GM23338 (cell line): Measurements from ENCODE around the gene TBC1D10B. TPM values are rescaled to one million over a fixed set of nuclear protein-coding genes. Genes with fewer than 3 reads are reported as not detected.

Source experiments
- ATAC-seq: fragments of 200-7000 bp; cut with Tn5 transposase; 3 replicates; pipeline ENCODE4 v1.9.1; 2020
- DNase-seq: peaks from one replicate; pipeline ENCODE4 v3.0.0-alpha.2; 2015; ENCODE audit warnings: low spot score
- H2AFZ ChIP-seq: fragments of 200-600 bp; sonication (generic); 2 replicates; pipeline ENCODE4 v1.8.0; 2016; ENCODE audit warnings: antibody characterized with exemption, mild to moderate bottlenecking, moderate library complexity
- H3F3A ChIP-seq: fragments of 200-600 bp; sonication (generic); replicated peaks from 2 replicates; pipeline ENCODE4 v1.8.0; 2017; ENCODE audit warnings: antibody characterized with exemption, mixed run types, low read depth
- H3K27ac ChIP-seq: fragments of 200-600 bp; sonication (generic); 2 replicates; pipeline ENCODE4 v1.6.1; 2016; ENCODE audit warnings: low read depth
- H3K27me3 ChIP-seq: fragments of 200-600 bp; sonication (generic); 2 replicates; pipeline ENCODE4 v1.8.0; 2016; ENCODE audit warnings: mild to moderate bottlenecking, mixed run types, moderate library complexity; ENCODE audit not compliant: insufficient read depth
- H3K36me3 ChIP-seq: fragments of 200-600 bp; sonication (generic); 2 replicates; pipeline ENCODE4 v1.8.0; 2016; ENCODE audit warnings: mild to moderate bottlenecking; ENCODE audit not compliant: insufficient read depth
- H3K4me1 ChIP-seq: fragments of 200-600 bp; sonication (generic); 2 replicates; pipeline ENCODE4 v1.8.0; 2016; ENCODE audit warnings: mild to moderate bottlenecking, moderate library complexity; ENCODE audit not compliant: insufficient read depth
- H3K4me2 ChIP-seq: fragments of 200-600 bp; sonication (generic); 2 replicates; pipeline ENCODE4 v1.7.1; 2017; ENCODE audit warnings: mixed run types
- H3K4me3 ChIP-seq: fragments of 200-600 bp; sonication (generic); 2 replicates; pipeline ENCODE4 v1.6.1; 2016; ENCODE audit warnings: mixed run types
- H3K79me2 ChIP-seq: fragments of 200-600 bp; sonication (generic); replicated peaks from 2 replicates; pipeline ENCODE4 v1.8.0; 2017; ENCODE audit warnings: mild to moderate bottlenecking; ENCODE audit not compliant: insufficient read depth
- H3K9me2 ChIP-seq: fragments of 200-600 bp; sonication (generic); 2 replicates; pipeline ENCODE4 v1.8.0; 2017; ENCODE audit not compliant: insufficient read depth
- H4K20me1 ChIP-seq: fragments of 200-600 bp; sonication (generic); replicated peaks from 2 replicates; pipeline ENCODE4 v1.8.0; 2017; ENCODE audit warnings: mild to moderate bottlenecking; ENCODE audit not compliant: insufficient read depth
- H3K27ac Mint-ChIP-seq: 2 replicates; pipeline ENCODE4 v1.8.0; 2020; ENCODE audit warnings: inconsistent platforms, mild to moderate bottlenecking, moderate library complexity, mixed read lengths
- H3K27me3 Mint-ChIP-seq: 3 replicates; pipeline ENCODE4 v1.8.0; 2022; ENCODE audit warnings: low read depth, mild to moderate bottlenecking, moderate library complexity, mixed read lengths, inconsistent platforms; ENCODE audit not compliant: insufficient read depth, poor library complexity
- H3K36me3 Mint-ChIP-seq: 3 replicates; pipeline ENCODE4 v1.8.0; 2021; ENCODE audit warnings: low read depth, mild to moderate bottlenecking, inconsistent platforms, moderate library complexity, mixed read lengths
- H3K4me1 Mint-ChIP-seq: 3 replicates; pipeline ENCODE4 v1.8.0; 2020; ENCODE audit warnings: mild to moderate bottlenecking, inconsistent platforms, mixed read lengths
- H3K4me3 Mint-ChIP-seq: 3 replicates; pipeline ENCODE4 v1.8.0; 2021; ENCODE audit warnings: moderate library complexity, mild to moderate bottlenecking, inconsistent platforms, mixed read lengths
- H3K9me3 Mint-ChIP-seq: 3 replicates; pipeline ENCODE4 v1.8.0; 2020; ENCODE audit warnings: moderate library complexity, mild to moderate bottlenecking, inconsistent platforms, mixed read lengths
- CREB1 ChIP-seq: fragments of 250-450 bp; sonication (Bioruptor Pico); IDR thresholded peaks from 2 replicates; pipeline ENCODE4 v1.5.0; 2020; ENCODE audit warnings: low read depth, mild to moderate bottlenecking, moderate library complexity
- JUNB ChIP-seq: IDR thresholded peaks from one replicate; pipeline ENCODE4 v1.6.1; 2016; ENCODE audit warnings: antibody characterized with exemption; ENCODE audit not compliant: unreplicated experiment
- NANOG ChIP-seq: IDR thresholded peaks from 2 replicates; pipeline ENCODE4 v1.6.1; 2016; ENCODE audit warnings: antibody characterized with exemption, borderline replicate concordance
- STAT1 ChIP-seq: IDR thresholded peaks from one replicate; pipeline ENCODE4 v1.6.1; 2016; ENCODE audit warnings: antibody characterized with exemption; ENCODE audit not compliant: unreplicated experiment
- ZNF114 ChIP-seq: fragments of 250-450 bp; sonication (Bioruptor Pico); IDR thresholded peaks from 2 replicates; pipeline ENCODE4 v1.5.0; 2020; ENCODE audit warnings: mild to moderate bottlenecking, moderate library complexity
- polyA plus RNA-seq: library from polyadenylated mRNA; unstranded; fragments of >200 nt; fragmentation: Nextera tagmentation; extraction: Ambion mirVana; gene quantifications from 2 replicates; pipeline ENCODE4 v1.2.1, GENCODE V29; 2016
- total RNA-seq: library from RNA; depleted of rRNA; stranded (reverse); fragments of >200 nt; shearing (Covaris generic); gene quantifications from 2 replicates; pipeline ENCODE4 v1.2.3, GENCODE V29; 2014
- TF ChIP-seq, protein P1 (sequence below), 2 experiments: fragments of 200-600 bp in 1 of 2; sonication (generic) in 1 of 2; conservative IDR thresholded peaks; 2 replicates each; pipeline versions ENCODE4 v1.5.1 to v1.6.1; 2016 to 2017; ENCODE audit warnings: antibody characterized with exemption in 2 of 2, low read depth in 2 of 2, mild to moderate bottlenecking in 2 of 2, moderate library complexity in 1 of 2
- TF ChIP-seq, protein P2 (sequence below): fragments of 250-450 bp; sonication (Bioruptor Pico); IDR thresholded peaks from 2 replicates; pipeline ENCODE4 v1.5.0; 2020; ENCODE audit warnings: mild to moderate bottlenecking, moderate library complexity
- TF ChIP-seq, protein P3 (sequence below): IDR thresholded peaks from 2 replicates; pipeline ENCODE4 v1.6.1; 2016; ENCODE audit warnings: antibody characterized with exemption

Gene TBC1D10B
- total and polyA plus RNA-seq, 2 experiments from 2014 or later, result 13.3 to 30.8 TPM

DNA sequence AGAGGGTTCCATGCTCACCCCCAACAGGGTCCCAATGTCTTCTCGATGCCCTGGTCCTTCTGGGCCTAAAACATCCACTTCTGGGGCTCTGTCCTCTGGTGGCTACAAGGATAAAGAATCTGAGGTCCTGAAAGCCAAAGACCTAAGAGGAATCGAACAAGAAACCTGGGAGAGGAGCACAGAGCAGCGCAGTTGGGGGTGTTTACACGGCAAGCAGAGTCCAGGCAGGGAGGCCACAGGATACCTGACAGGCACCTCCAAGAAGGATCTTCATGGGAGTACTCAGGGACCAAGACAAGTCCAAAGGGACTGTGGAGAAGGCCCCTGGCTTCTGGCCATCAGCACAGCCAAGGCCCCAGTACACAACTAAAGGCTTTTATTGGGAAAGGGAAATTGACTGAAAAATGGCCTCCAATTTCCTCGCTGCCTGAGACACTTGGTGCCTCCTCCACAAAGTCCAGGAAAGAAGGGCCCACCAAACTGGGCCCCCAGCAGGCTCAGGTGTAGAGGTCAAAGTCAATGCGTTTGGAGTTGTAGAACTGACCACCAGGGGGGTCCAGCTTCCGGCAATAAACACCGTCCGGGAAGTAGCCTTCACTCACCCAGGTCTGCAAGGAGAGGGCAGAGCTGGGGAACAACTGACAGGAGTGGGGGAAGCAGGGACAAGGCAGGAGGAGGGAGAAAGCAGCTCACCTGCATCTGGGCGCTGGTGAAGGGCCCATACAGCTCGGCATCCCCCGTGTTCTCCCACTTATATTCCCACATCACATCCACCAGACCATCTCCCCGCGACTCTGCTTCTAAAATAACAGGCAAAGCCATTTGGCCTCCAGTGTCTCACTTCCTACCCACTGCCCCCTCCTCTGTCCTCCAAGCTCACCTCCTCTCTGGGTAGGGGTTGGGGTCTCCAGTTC is 17.5 kb downstream of the TBC1D10B start:
- Histone ChIP-seq H3K27me3 (no peaks in the 10 kb centered on the region), H3K9me2 (no peaks in the 10 kb centered on the region), H3K79me2 (peaks cover 16% of the 10 kb centered on the region), H3K4me1 (peaks cover 3% of the 10 kb centered on the region; the same call in 1 of the 2 replicates), H3K27ac (no peak overlapping the region), H2AFZ (no peak overlapping the region), H3K4me3 (no peak overlapping the region), H3F3A (0 out of 2 replicates have a peak, but pooled peaks cover 12% of the 10 kb centered on the region), H3K36me3 (peaks cover 7% of the 10 kb centered on the region; the same call in 1 of the 2 replicates), H4K20me1 (no peaks in the 10 kb centered on the region), H3K4me2 (no peak overlapping the region)
- Mint-ChIP-seq H3K27me3 (peaks cover 18% of the 10 kb centered on the region), H3K4me1 (peaks cover 21% of the 10 kb centered on the region), H3K4me3 (peak overlapping the region; percentile 62; the same call in 2 of the 3 replicates), H3K36me3 (peaks cover 58% of the 10 kb centered on the region), H3K9me3 (peaks cover 4% of the 10 kb centered on the region; the same call in 2 of the 3 replicates), H3K27ac (no peak overlapping the region)
- no peak for TF ChIP-seq NANOG
- TF ChIP-seq, protein P1, sequence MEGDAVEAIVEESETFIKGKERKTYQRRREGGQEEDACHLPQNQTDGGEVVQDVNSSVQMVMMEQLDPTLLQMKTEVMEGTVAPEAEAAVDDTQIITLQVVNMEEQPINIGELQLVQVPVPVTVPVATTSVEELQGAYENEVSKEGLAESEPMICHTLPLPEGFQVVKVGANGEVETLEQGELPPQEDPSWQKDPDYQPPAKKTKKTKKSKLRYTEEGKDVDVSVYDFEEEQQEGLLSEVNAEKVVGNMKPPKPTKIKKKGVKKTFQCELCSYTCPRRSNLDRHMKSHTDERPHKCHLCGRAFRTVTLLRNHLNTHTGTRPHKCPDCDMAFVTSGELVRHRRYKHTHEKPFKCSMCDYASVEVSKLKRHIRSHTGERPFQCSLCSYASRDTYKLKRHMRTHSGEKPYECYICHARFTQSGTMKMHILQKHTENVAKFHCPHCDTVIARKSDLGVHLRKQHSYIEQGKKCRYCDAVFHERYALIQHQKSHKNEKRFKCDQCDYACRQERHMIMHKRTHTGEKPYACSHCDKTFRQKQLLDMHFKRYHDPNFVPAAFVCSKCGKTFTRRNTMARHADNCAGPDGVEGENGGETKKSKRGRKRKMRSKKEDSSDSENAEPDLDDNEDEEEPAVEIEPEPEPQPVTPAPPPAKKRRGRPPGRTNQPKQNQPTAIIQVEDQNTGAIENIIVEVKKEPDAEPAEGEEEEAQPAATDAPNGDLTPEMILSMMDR (conservative IDR thresholded peaks at IDR 0.05; ENCODE audit: low read depth in 2 of 2), result peak; percentile 25 to 30; a peak in 2 of 4 replicates
- ATAC-seq (no peak), DNase-seq (peak; percentile 41)

- Histone ChIP-seq H3K27ac (no peak overlapping the region), H4K20me1 (no peaks in the 10 kb centered on the region), H3K4me2 (no peak overlapping the region), H3K4me1 (peaks cover 3% of the 10 kb centered on the region; the same call in 1 of the 2 replicates), H2AFZ (no peak overlapping the region), H3K79me2 (peaks cover 16% of the 10 kb centered on the region), H3K9me2 (no peaks in the 10 kb centered on the region), H3F3A (0 out of 2 replicates have a peak, but pooled peaks cover 12% of the 10 kb centered on the region), H3K27me3 (no peaks in the 10 kb centered on the region), H3K36me3 (peaks cover 7% of the 10 kb centered on the region; the same call in 1 of the 2 replicates), H3K4me3 (no peak overlapping the region)
- H3K27ac Mint-ChIP-seq, result no peak overlapping the region
- H3K4me3 Mint-ChIP-seq, result no peak overlapping the region; the same call in 2 of the 3 replicates
- peaks cover 12% of the 10 kb centered on the region for H3K4me1 Mint-ChIP-seq
- H3K27me3 Mint-ChIP-seq, result peaks cover 18% of the 10 kb centered on the region
- peaks cover 53% of the 10 kb centered on the region for H3K36me3 Mint-ChIP-seq
- no peak for DNase-seq
- ATAC-seq, result no peak
- peaks cover 4% of the 10 kb centered on the region; the same call in 2 of the 3 replicates for H3K9me3 Mint-ChIP-seq
- no peak for TF ChIP-seq STAT1
- TF ChIP-seq, protein P2, sequence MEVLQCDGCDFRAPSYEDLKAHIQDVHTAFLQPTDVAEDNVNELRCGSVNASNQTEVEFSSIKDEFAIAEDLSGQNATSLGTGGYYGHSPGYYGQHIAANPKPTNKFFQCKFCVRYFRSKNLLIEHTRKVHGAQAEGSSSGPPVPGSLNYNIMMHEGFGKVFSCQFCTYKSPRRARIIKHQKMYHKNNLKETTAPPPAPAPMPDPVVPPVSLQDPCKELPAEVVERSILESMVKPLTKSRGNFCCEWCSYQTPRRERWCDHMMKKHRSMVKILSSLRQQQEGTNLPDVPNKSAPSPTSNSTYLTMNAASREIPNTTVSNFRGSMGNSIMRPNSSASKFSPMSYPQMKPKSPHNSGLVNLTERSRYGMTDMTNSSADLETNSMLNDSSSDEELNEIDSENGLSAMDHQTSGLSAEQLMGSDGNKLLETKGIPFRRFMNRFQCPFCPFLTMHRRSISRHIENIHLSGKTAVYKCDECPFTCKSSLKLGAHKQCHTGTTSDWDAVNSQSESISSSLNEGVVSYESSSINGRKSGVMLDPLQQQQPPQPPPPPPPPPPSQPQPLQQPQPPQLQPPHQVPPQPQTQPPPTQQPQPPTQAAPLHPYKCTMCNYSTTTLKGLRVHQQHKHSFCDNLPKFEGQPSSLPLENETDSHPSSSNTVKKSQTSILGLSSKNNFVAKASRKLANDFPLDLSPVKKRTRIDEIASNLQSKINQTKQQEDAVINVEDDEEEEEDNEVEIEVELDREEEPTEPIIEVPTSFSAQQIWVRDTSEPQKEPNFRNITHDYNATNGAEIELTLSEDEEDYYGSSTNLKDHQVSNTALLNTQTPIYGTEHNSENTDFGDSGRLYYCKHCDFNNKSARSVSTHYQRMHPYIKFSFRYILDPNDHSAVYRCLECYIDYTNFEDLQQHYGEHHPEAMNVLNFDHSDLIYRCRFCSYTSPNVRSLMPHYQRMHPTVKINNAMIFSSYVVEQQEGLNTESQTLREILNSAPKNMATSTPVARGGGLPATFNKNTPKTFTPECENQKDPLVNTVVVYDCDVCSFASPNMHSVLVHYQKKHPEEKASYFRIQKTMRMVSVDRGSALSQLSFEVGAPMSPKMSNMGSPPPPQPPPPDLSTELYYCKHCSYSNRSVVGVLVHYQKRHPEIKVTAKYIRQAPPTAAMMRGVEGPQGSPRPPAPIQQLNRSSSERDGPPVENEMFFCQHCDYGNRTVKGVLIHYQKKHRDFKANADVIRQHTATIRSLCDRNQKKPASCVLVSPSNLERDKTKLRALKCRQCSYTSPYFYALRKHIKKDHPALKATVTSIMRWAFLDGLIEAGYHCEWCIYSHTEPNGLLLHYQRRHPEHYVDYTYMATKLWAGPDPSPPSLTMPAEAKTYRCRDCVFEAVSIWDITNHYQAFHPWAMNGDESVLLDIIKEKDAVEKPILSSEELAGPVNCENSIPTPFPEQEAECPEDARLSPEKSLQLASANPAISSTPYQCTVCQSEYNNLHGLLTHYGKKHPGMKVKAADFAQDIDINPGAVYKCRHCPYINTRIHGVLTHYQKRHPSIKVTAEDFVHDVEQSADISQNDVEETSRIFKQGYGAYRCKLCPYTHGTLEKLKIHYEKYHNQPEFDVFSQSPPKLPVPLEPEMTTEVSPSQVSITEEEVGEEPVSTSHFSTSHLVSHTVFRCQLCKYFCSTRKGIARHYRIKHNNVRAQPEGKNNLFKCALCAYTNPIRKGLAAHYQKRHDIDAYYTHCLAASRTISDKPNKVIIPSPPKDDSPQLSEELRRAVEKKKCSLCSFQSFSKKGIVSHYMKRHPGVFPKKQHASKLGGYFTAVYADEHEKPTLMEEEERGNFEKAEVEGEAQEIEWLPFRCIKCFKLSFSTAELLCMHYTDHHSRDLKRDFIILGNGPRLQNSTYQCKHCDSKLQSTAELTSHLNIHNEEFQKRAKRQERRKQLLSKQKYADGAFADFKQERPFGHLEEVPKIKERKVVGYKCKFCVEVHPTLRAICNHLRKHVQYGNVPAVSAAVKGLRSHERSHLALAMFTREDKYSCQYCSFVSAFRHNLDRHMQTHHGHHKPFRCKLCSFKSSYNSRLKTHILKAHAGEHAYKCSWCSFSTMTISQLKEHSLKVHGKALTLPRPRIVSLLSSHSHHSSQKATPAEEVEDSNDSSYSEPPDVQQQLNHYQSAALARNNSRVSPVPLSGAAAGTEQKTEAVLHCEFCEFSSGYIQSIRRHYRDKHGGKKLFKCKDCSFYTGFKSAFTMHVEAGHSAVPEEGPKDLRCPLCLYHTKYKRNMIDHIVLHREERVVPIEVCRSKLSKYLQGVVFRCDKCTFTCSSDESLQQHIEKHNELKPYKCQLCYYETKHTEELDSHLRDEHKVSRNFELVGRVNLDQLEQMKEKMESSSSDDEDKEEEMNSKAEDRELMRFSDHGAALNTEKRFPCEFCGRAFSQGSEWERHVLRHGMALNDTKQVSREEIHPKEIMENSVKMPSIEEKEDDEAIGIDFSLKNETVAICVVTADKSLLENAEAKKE (CRISPR knock-in tag), result no peak
- no peak for TF ChIP-seq CREB1 (CRISPR knock-in tag)
- TF ChIP-seq, protein P3, sequence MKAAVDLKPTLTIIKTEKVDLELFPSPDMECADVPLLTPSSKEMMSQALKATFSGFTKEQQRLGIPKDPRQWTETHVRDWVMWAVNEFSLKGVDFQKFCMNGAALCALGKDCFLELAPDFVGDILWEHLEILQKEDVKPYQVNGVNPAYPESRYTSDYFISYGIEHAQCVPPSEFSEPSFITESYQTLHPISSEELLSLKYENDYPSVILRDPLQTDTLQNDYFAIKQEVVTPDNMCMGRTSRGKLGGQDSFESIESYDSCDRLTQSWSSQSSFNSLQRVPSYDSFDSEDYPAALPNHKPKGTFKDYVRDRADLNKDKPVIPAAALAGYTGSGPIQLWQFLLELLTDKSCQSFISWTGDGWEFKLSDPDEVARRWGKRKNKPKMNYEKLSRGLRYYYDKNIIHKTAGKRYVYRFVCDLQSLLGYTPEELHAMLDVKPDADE, result no peak
- no peak for TF ChIP-seq JUNB
- TF ChIP-seq NANOG, result no peak
- TF ChIP-seq ZNF114 (CRISPR knock-in tag), result no peak
These were observed 18.5 kb downstream of the TBC1D10B start for GRCh38 chr16:30351586-30352419.
